Astrocyte (in vitro differentiated cells and primary cell): ENCODE measurements around the gene PARD6A. TPM values are rescaled to one million over a fixed set of nuclear protein-coding genes. Genes with fewer than 3 reads are reported as not detected.

Experiments
- DNase-seq: peaks from one replicate; pipeline ENCODE4 v3.0.0-alpha.2; 2010; ENCODE audit warnings: low read depth
- FAIRE-seq: peaks from 2 replicates; lab custom pipeline; 2011; peaks lifted over from hg19 to GRCh38; lab: Jason Lieb, UNC
- H2AFZ ChIP-seq: 2 replicates; pipeline ENCODE4 v1.6.0; 2012; ENCODE audit warnings: low read depth, low read length, inconsistent platforms
- H3K27ac ChIP-seq: 2 replicates; pipeline ENCODE4 v1.5.1; 2011; ENCODE audit warnings: low read depth, low read length, inconsistent platforms
- H3K27me3 ChIP-seq: 2 replicates; pipeline ENCODE4 v1.6.0; 2011; ENCODE audit warnings: low read length, inconsistent platforms; ENCODE audit not compliant: insufficient read depth
- H3K36me3 ChIP-seq: 2 replicates; pipeline ENCODE4 v1.5.1; 2011; ENCODE audit warnings: low read length, inconsistent platforms; ENCODE audit not compliant: insufficient read depth
- H3K4me1 ChIP-seq: 2 replicates; pipeline ENCODE4 v1.5.1; 2011; ENCODE audit warnings: low read length, inconsistent platforms; ENCODE audit not compliant: insufficient read depth
- H3K4me2 ChIP-seq: 2 replicates; pipeline ENCODE4 v1.6.0; 2012; ENCODE audit warnings: low read length, inconsistent platforms
- H3K4me3 ChIP-seq: 2 replicates; pipeline ENCODE4 v1.5.1; 2011; ENCODE audit warnings: low read depth, mild to moderate bottlenecking, low read length, inconsistent platforms; ENCODE audit not compliant: insufficient read depth
- H3K79me2 ChIP-seq: 2 replicates; pipeline ENCODE4 v1.6.0; 2012; ENCODE audit warnings: mild to moderate bottlenecking, low read length, inconsistent platforms; ENCODE audit not compliant: insufficient read depth
- H3K9ac ChIP-seq: 2 replicates; pipeline ENCODE4 v1.6.0; 2012; ENCODE audit warnings: mild to moderate bottlenecking, low read length, inconsistent platforms
- H3K9me3 ChIP-seq: 2 replicates; pipeline ENCODE4 v1.5.1; 2012; ENCODE audit warnings: low read depth, mild to moderate bottlenecking, low read length, inconsistent platforms; ENCODE audit not compliant: insufficient read depth
- H4K20me1 ChIP-seq: 2 replicates; pipeline ENCODE4 v1.6.0; 2012; ENCODE audit warnings: low read length, inconsistent platforms; ENCODE audit not compliant: insufficient read depth
- H3K27ac Mint-ChIP-seq: one replicate; pipeline ENCODE4 v1.8.0; 2021; ENCODE audit warnings: mild to moderate bottlenecking, mixed read lengths; ENCODE audit not compliant: unreplicated experiment
- H3K27me3 Mint-ChIP-seq: one replicate; pipeline ENCODE4 v1.8.0; 2021; ENCODE audit warnings: low read depth, mixed read lengths; ENCODE audit not compliant: unreplicated experiment
- H3K36me3 Mint-ChIP-seq: one replicate; pipeline ENCODE4 v1.8.0; 2021; ENCODE audit warnings: low read depth, mixed read lengths; ENCODE audit not compliant: unreplicated experiment
- H3K4me1 Mint-ChIP-seq: one replicate; pipeline ENCODE4 v1.8.0; 2021; ENCODE audit warnings: low read depth, mixed read lengths; ENCODE audit not compliant: unreplicated experiment
- H3K4me3 Mint-ChIP-seq: one replicate; pipeline ENCODE4 v1.8.0; 2021; ENCODE audit warnings: mild to moderate bottlenecking, moderate library complexity, mixed read lengths; ENCODE audit not compliant: unreplicated experiment
- H3K9me3 Mint-ChIP-seq: one replicate; pipeline ENCODE4 v1.8.0; 2021; ENCODE audit warnings: mild to moderate bottlenecking, mixed read lengths; ENCODE audit not compliant: unreplicated experiment
- CTCF ChIP-seq: IDR thresholded peaks from 2 replicates; pipeline ENCODE4 v1.5.1; 2011; ENCODE audit warnings: low read depth, mild to moderate bottlenecking, inconsistent platforms, low read length, moderate library complexity; ENCODE audit not compliant: insufficient read depth
- EZH2 ChIP-seq: IDR thresholded peaks from 2 replicates; pipeline ENCODE4 v1.6.1; 2012; ENCODE audit warnings: mild to moderate bottlenecking, low read length, inconsistent platforms; ENCODE audit not compliant: insufficient read depth
- total RNA-seq: library from RNA; stranded (reverse); gene quantifications from 2 replicates; pipeline ENCODE4 v1.2.1, GENCODE V29; 2021

Gene PARD6A
- total RNA-seq, 1 donor from 2014 or later, result 1.4 TPM

GRCh38 chr16:67657751-67658518 lies 2.8 kb upstream of the PARD6A start:
- Histone ChIP-seq H2AFZ (no peak overlapping the region), H3K9ac (no peak overlapping the region), H3K79me2 (peaks cover 14% of the 10 kb centered on the region), H4K20me1 (peaks cover 25% of the 10 kb centered on the region), H3K36me3 (peaks cover 2% of the 10 kb centered on the region), H3K4me1 (peaks cover 20% of the 10 kb centered on the region), H3K9me3 (no peaks in the 10 kb centered on the region), H3K27ac (no peak overlapping the region), H3K27me3 (no peaks in the 10 kb centered on the region), H3K4me2 (no peak overlapping the region), H3K4me3 (no peak overlapping the region)
- H3K36me3 Mint-ChIP-seq, result peaks cover 2% of the 10 kb centered on the region
- peaks cover 3% of the 10 kb centered on the region for H3K4me1 Mint-ChIP-seq
- H3K9me3 Mint-ChIP-seq, result no peaks in the 10 kb centered on the region
- FAIRE-seq (no peak), DNase-seq (no peak)
- H3K27ac Mint-ChIP-seq, result peak overlapping the region; percentile 26
- peaks cover 15% of the 10 kb centered on the region for H3K27me3 Mint-ChIP-seq
- TF ChIP-seq EZH2 (no peak), CTCF (no peak)
- H3K4me3 Mint-ChIP-seq, result no peak overlapping the region

GRCh38 chr16:67658849-67659674 lies 1.7 kb upstream of the PARD6A start:
- TF ChIP-seq CTCF (no peak), EZH2 (no peak)
- Histone ChIP-seq H3K9ac (peak overlapping the region; percentile 87), H3K4me3 (peak overlapping the region; percentile 77), H4K20me1 (peaks cover 27% of the 10 kb centered on the region), H3K36me3 (peaks cover 2% of the 10 kb centered on the region), H2AFZ (peak overlapping the region; percentile 96), H3K27ac (no peak overlapping the region), H3K4me1 (peaks cover 14% of the 10 kb centered on the region), H3K27me3 (no peaks in the 10 kb centered on the region), H3K4me2 (peak overlapping the region; percentile 93), H3K9me3 (no peaks in the 10 kb centered on the region), H3K79me2 (peaks cover 14% of the 10 kb centered on the region)
- Mint-ChIP-seq H3K4me3 (peak overlapping the region; percentile 85), H3K36me3 (peaks cover 3% of the 10 kb centered on the region), H3K27ac (no peak overlapping the region), H3K9me3 (no peaks in the 10 kb centered on the region), H3K4me1 (peaks cover 1% of the 10 kb centered on the region), H3K27me3 (peaks cover 13% of the 10 kb centered on the region)
- no peak for DNase-seq
- FAIRE-seq, result no peak
